SK-N-MC (cell line): ENCODE results near the gene GATC.
"Not testable (repeated sequence)": the region's sequence is repeated elsewhere in the genome, so short reads cannot be mapped to it uniquely, and the experiment has no call there.

ENCODE experiments used
- DNase-seq: peaks from one replicate; pipeline ENCODE4 v3.0.0-alpha.2; 2011; ENCODE audit warnings: low read depth, low spot score
- H3K27ac ChIP-seq: fragments of 200-600 bp; sonication (generic); 2 replicates; pipeline ENCODE4 v1.5.1; 2016; ENCODE audit warnings: mixed run types
- H3K36me3 ChIP-seq: fragments of 200-600 bp; sonication (generic); 2 replicates; pipeline ENCODE4 v1.6.1; 2017; ENCODE audit warnings: antibody characterized with exemption, low read length, mixed read lengths; ENCODE audit not compliant: insufficient read depth
- H3K4me3 ChIP-seq: fragments of 200-600 bp; sonication (generic); 2 replicates; pipeline ENCODE4 v1.5.1; 2016
- H3K9ac ChIP-seq: fragments of 200-600 bp; sonication (generic); 2 replicates; pipeline ENCODE4 v1.8.0; 2017; ENCODE audit warnings: mixed run types, mixed read lengths; ENCODE audit not compliant: insufficient read length
- H3K9me3 ChIP-seq: fragments of 200-600 bp; sonication (generic); 2 replicates; pipeline ENCODE4 v1.6.1; 2017; ENCODE audit warnings: low read depth, mild to moderate bottlenecking, antibody characterized with exemption, low read length, moderate library complexity, mixed read lengths
- EZH2 ChIP-seq: fragments of 200-600 bp; sonication (generic); IDR thresholded peaks from one replicate; pipeline ENCODE4 v1.6.1; 2017; ENCODE audit warnings: antibody characterized with exemption
- FOXP2 ChIP-seq: optimal IDR thresholded peaks from 2 replicates; pipeline ENCODE3; 2011; ENCODE audit warnings: mild to moderate bottlenecking, moderate library complexity; ENCODE audit not compliant: insufficient read depth; ENCODE audit errors: extremely low read length, control extremely low read depth
- POLR2AphosphoS5 ChIP-seq: IDR thresholded peaks from 2 replicates; pipeline ENCODE4 v1.6.1; 2012; ENCODE audit warnings: mild to moderate bottlenecking, low read depth, low read length, borderline replicate concordance

GATC gene

DNA sequence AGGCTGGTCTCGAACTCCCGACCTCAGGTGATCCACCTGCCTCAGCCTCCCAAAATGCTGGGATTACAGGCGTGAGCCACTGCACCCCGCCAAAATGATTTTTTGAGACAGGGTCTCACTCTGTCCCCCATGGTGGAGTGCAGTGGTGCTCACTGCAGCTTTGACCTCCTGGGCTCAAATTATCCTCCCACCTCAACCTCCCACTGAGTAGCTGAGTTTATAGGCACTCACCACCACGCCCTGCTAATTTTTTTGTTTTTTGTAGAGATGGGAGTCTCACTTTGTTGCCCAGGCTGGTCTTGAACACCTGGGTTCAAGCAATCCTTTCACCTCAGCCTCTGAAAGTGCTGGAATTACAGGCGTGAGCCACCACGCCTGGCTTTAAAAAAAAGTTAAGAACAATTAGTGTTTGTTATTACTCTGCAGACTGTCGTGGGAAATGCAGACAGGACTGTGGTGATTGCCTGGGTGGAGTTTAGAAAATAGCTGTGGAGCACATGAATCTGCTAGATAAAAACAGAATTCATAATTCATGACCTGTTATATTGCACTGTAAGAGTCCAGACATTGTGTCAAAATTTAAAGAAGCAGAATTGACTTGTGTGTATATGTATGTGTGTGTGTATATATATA is 17.5 kb upstream of the GATC start:
- H3K9ac ChIP-seq, result no peak overlapping the region

DNA sequence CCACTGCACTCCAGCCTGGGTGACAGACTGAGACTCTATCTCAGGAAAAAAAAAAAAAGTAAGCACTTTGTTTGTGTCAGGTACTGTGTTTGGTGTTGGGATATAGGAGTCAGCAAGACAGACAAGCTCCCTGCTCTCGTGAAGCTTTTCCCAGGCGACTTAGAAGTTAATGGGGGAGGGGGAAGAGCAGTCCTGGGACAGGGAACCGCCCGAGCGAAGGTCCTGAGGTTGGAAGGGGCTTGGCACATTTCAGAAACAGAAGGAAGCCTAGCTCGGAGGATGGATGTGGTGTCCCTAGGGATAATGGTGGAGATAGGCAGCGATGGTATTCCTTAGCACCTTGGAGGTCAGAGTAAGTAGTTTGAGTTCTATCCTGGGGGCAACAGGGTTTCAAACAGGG is 16.9 kb upstream of the GATC start:
- Histone ChIP-seq H3K9ac (no peak overlapping the region), H3K27ac (no peak overlapping the region), H3K36me3 (no peaks in the 10 kb centered on the region), H3K9me3 (no peaks in the 10 kb centered on the region), H3K4me3 (no peak overlapping the region)
- DNase-seq, result no peak
- no peak for TF ChIP-seq POLR2AphosphoS5
- TF ChIP-seq FOXP2, result no peak
- no peak for TF ChIP-seq EZH2

More for the DNA sequence above, 17.5 kb upstream of the GATC start:
- DNase-seq, result no peak
- no peak overlapping the region for H3K27ac ChIP-seq
- H3K4me3 ChIP-seq, result no peak overlapping the region
- H3K36me3 ChIP-seq, result no peaks in the 10 kb centered on the region
- H3K9me3 ChIP-seq, result no peaks in the 10 kb centered on the region
- TF ChIP-seq EZH2 (no peak), POLR2AphosphoS5 (no peak)

- no peak overlapping the region for H3K9ac ChIP-seq
These were observed 13.3 kb upstream of the GATC start for GRCh38 chr12:120432772-120433525.

DNA sequence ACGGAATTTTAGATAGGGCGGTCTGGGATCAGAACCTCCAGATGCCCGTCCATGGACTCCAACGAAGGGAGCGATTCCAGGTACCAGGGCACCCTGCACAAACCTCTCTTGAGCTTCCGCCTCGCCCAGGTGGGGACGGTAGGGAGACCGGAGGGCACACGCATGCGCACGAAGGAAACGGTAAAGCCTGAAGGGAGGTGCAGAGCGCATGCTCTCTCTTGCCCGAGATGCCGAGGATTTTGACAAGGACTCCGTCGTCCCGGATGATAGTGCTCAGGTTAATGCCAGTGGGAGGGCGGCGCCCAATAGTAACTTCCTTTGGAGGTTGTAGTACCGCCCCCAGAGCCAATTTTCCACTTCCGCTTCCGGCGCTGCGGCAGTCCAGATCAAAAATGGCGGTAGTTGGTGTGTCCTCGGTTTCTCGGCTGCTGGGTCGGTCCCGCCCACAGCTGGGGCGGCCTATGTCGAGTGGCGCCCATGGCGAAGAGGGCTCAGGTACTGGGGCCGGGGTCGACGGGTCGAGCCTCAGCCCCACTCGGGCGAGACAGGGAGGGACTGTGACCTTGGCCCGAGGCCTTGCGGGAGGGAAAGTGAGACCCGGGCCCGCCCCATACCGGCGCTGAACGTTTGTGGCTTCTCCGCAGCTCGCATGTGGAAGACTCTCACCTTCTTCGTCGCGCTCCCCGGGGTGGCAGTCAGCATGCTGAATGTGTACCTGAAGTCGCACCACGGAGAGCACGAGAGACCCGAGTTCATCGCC is 8.3 kb upstream of the GATC start, which contains the start of gene COX6A1:
TSS of gene COX6A1 (plus strand) at position 379 of the 760 bp plus-strand sequence. CDS start at position 393, 14 bp downstream.
- peak; percentile 96 for DNase-seq
- Histone ChIP-seq H3K9ac (peak within 1 kb of the TSS; percentile 81), H3K9me3 (no peaks in the 10 kb centered on the region), H3K27ac (0 out of 2 replicates have a peak within 1 kb of the TSS, but pooled peaks have one; percentile 4), H3K4me3 (peak within 1 kb of the TSS; percentile 88), H3K36me3 (peaks cover 32% of the 10 kb centered on the region)
- peak; percentile 89; the same call in 1 of the 2 replicates for TF ChIP-seq POLR2AphosphoS5
- TF ChIP-seq EZH2, result no peak
- no peak for TF ChIP-seq FOXP2

More at GRCh38 chr12:120432772-120433525, 13.3 kb upstream of the GATC start:
- no peak overlapping the region for H3K4me3 ChIP-seq
- TF ChIP-seq FOXP2, result no peak
- no peak for TF ChIP-seq EZH2
- TF ChIP-seq POLR2AphosphoS5, result no peak
- DNase-seq, result no peak
- H3K36me3 ChIP-seq, result no peaks in the 10 kb centered on the region
- no peaks in the 10 kb centered on the region for H3K9me3 ChIP-seq
- H3K27ac ChIP-seq, result no peak overlapping the region

- H3K27ac ChIP-seq, result no peak overlapping the region
- no peak for DNase-seq
- TF ChIP-seq EZH2, result no peak
- no peak for TF ChIP-seq POLR2AphosphoS5
- TF ChIP-seq FOXP2, result no peak
- no peaks in the 10 kb centered on the region for H3K9me3 ChIP-seq
- peak overlapping the region; percentile 88 for H3K4me3 ChIP-seq
- peak overlapping the region; percentile 81 for H3K9ac ChIP-seq
- peaks cover 39% of the 10 kb centered on the region for H3K36me3 ChIP-seq
These were observed 7.6 kb upstream of the GATC start for GRCh38 chr12:120438495-120439198.

DNA sequence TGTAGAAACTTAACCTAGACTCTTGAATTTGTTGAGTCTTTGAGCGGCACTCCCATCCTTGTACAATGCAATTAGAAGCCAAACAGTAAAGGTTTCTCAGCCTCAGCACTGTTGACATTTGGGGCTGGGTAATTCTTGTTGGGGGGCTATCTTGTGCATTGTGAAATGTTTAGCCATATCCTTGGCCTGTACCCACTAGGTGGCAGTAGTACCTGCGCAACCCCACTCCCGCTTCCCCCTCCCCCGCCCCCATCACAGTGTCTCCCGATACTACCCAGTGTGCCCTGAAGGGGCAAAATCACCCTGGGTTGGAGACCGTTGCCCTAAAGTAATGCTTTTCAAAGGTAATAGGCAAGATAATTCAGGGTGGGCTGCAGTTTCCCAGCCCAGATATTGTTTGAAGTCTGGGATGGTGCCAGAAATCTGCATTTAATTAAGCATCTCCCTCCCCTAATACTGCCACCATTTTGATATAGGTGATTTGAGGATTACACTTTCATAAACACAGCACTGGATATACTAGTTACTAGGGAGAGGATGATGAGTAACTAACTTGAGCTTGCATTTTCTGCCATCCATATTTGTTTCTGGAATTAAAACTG is 6.5 kb upstream of the GATC start:
- H3K36me3 ChIP-seq, result peaks cover 50% of the 10 kb centered on the region
- TF ChIP-seq FOXP2 (no peak), EZH2 (no peak), POLR2AphosphoS5 (no peak)
- no peak for DNase-seq
- no peaks in the 10 kb centered on the region for H3K9me3 ChIP-seq
- no peak overlapping the region for H3K9ac ChIP-seq
- peak overlapping the region; percentile 21; the same call in 1 of the 2 replicates for H3K4me3 ChIP-seq
- no peak overlapping the region for H3K27ac ChIP-seq

- Histone ChIP-seq H3K27ac (no peak overlapping the region), H3K4me3 (no peak overlapping the region), H3K9me3 (no peaks in the 10 kb centered on the region), H3K36me3 (peaks cover 60% of the 10 kb centered on the region), H3K9ac (peak overlapping the region; percentile 37)
- TF ChIP-seq POLR2AphosphoS5 (no peak), EZH2 (no peak), FOXP2 (no peak)
- no peak for DNase-seq
These were observed 1.6 kb upstream of the GATC start for GRCh38 chr12:120444676-120445075.

DNA sequence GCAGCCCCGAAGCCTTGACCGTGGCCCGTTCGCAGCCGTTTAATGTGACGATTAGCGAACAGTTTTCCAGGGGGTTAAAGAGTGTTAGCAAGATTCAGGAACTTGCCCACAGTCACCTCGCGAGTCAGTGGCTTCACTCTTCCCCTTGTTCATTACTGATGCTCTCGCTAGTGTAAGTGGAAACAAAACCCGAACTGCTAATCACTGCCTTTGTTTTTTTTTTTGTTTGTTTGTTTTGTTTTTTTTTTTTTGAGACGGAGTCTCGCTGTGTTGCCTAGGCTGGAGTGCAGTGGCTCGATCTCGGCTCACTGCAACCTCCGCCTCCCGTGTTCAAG is 567 bp downstream of the GATC start:
- peak overlapping the region; percentile 94 for H3K4me3 ChIP-seq
- not testable (repeated sequence) for DNase-seq, H3K9me3 ChIP-seq
- peaks cover 51% of the 10 kb centered on the region for H3K36me3 ChIP-seq
- H3K27ac ChIP-seq, result peak overlapping the region; percentile 67
- peak overlapping the region; percentile 96 for H3K9ac ChIP-seq
